ENCODE results near the gene ERN1.

DNA sequence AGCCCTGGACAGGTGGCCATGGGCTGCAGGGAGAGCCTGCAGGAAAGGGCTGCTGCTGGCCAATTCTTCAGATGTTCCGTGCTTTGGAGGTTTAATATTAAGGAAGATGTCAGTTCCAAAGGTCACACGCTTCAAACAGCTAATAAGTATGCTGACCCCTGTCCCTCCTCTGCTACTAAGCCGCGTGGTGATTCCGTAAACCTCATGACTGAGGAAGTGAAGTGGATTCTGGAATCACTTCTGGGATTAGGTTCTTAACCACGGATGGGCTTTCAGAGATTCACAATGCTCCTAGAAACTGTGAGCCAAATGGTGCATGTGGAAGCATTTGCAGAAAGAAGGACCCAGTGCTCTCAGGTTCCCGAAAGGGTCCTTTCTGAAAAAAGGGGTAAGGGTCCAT is 28.5 kb upstream of the ERN1 start:
- TF ChIP-seq CTCF (IDR thresholded peaks at IDR 0.05) = no peak
- TF ChIP-seq POLR2A (IDR thresholded peaks at IDR 0.05) = no peak

Data from Peyer's patch (tissue), 4 donors.